ENCODE measurements around the gene FRMD3. TPM values are rescaled to one million over a fixed set of nuclear protein-coding genes. Genes with fewer than 3 reads are reported as not detected.

The FRMD3 gene
- total RNA-seq, 4 donors from 2014 or later, result 2.2 to 5.8 (median 4.4) TPM

DNA sequence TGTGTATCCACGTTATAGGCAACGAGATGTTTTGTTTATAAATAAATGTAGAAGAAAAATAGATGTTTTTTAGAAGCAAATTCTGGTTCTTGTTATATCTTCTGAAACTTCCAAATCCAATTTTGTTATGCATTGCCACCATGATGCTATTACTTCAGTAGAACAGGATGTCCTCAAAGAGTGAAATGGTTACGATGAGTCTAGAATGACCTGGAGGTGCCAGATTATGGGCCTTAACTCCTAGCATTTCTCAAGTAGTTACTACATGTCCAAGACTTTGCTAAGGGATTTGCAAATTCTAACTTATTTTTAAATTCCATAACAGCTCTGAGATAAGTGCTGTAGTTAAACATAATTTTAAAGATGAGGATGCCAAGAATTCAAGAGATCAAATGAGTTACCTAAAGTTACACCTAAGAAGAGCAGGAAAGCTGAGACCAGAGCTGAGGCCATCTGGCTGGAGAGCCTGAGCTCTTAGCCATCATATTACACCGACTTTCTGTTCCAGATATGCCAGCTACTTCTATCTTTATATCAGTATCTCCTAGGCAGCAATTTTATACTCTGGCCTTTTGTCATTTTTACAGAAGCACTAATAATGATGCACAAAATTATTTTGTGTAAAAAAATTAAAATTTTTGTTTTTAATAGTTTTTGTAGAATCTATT, 302.0 kb downstream of the FRMD3 start:
- H3K4me3 ChIP-seq (ENCODE audit: low read depth, poor library complexity, severe bottlenecking), result no peak overlapping the region
- intact Hi-C loops (cut with DNase I; ENCODE audit: low total_unique reads), result no loop called here
- whole genome bisulfite sequencing, 2 donors, result 90 to 93% methylated on average over 4 of the region's 4 CpGs
- DNase-seq (ENCODE audit: low spot score in 2 of 2), result no peak
- no peak for TF ChIP-seq CTCF (IDR thresholded peaks at IDR 0.05)
- no peak for TF ChIP-seq POLR2A (IDR thresholded peaks at IDR 0.05)

- no peak for DNase-seq (ENCODE audit: low spot score in 2 of 2)
- WGBS, 2 donors, result 75 to 77% methylated on average over 2 of the region's 2 CpGs
- H3K4me3 ChIP-seq (ENCODE audit: low read depth, poor library complexity, severe bottlenecking), result no peak overlapping the region
- intact Hi-C loops (cut with DNase I; ENCODE audit: low total_unique reads), result no loop called here
- TF ChIP-seq CTCF (IDR thresholded peaks at IDR 0.05) (no peak), POLR2A (IDR thresholded peaks at IDR 0.05) (no peak)
Measured at GRCh38 chr9:83235526-83235925, 302.7 kb downstream of the FRMD3 start.

- WGBS, 2 donors, result 82 to 86% methylated on average over 3 of the region's 3 CpGs
- TF ChIP-seq CTCF (IDR thresholded peaks at IDR 0.05) (no peak), POLR2A (IDR thresholded peaks at IDR 0.05) (no peak)
- intact Hi-C loops (cut with DNase I; ENCODE audit: low total_unique reads), result no loop called here
- H3K4me3 ChIP-seq (ENCODE audit: low read depth, poor library complexity, severe bottlenecking), result no peak overlapping the region
- no peak for DNase-seq (ENCODE audit: low spot score in 2 of 2)
Measured at GRCh38 chr9:83234541-83234940, 303.7 kb downstream of the FRMD3 start.

- TF ChIP-seq CTCF (IDR thresholded peaks at IDR 0.05), result no peak
- TF ChIP-seq POLR2A (IDR thresholded peaks at IDR 0.05), result no peak
- intact Hi-C loops (cut with DNase I; ENCODE audit: low total_unique reads), result no loop called here
- no peak overlapping the region for H3K4me3 ChIP-seq (ENCODE audit: low read depth, poor library complexity, severe bottlenecking)
- WGBS, 2 donors, result 73 to 74% methylated on average over 2 of the region's 2 CpGs
- no peak for DNase-seq (ENCODE audit: low spot score in 2 of 2)
Measured at GRCh38 chr9:83233647-83234046, 304.6 kb downstream of the FRMD3 start.

DNA sequence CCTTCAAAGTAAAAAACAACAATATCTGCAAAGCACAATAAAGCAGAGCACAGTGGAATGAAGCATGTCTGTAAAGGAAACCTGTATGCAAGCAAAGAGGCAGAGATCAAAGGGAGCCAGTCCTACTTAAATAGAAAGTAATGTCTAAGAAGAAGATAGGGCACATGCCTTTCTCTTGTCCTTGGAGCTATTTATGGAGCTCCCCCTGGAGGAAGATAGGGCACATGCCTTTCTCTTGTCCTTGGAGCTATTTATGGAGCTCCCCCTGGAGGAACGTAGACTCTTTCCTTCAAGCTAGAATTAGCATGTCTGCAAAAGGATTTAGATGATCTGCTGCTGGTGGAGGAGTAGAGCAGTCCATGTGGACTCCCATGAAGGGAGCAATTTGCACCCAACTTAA, 307.2 kb downstream of the FRMD3 start:
- TF ChIP-seq POLR2A (IDR thresholded peaks at IDR 0.05) (no peak), CTCF (IDR thresholded peaks at IDR 0.05) (no peak)
- intact Hi-C loops (cut with DNase I; ENCODE audit: low total_unique reads), result no loop called here
- 59 to 76% methylated on average over 1 of the region's 1 CpG for WGBS, 2 donors
- no peak for DNase-seq (ENCODE audit: low spot score in 2 of 2)
- no peak overlapping the region for H3K4me3 ChIP-seq (ENCODE audit: low read depth, poor library complexity, severe bottlenecking)

GRCh38 chr9:83220730-83221129, 317.5 kb downstream of the FRMD3 start:
- H3K4me3 ChIP-seq (ENCODE audit: low read depth, poor library complexity, severe bottlenecking), result no peak overlapping the region
- 40 to 54% methylated on average over 3 of the region's 3 CpGs for WGBS, 2 donors
- TF ChIP-seq CTCF (IDR thresholded peaks at IDR 0.05) (no peak), POLR2A (IDR thresholded peaks at IDR 0.05) (no peak)
- no peak for DNase-seq (ENCODE audit: low spot score in 2 of 2)
- intact Hi-C loops (cut with DNase I; ENCODE audit: low total_unique reads), result no loop called here

Measured in lower leg skin (tissue), 4 donors.